KMS-11 (cell line): ENCODE measurements around the gene KCNH5.
"Not testable (repeated sequence)": the region's sequence is repeated elsewhere in the genome, so short reads cannot be mapped to it uniquely, and the experiment has no call there.

Experiments
- H2AFZ ChIP-seq: fragments of 200-600 bp; sonication (generic); 2 replicates; pipeline ENCODE4 v1.6.1; 2016; ENCODE audit warnings: antibody characterized with exemption, mixed run types, low read depth
- H3K27ac ChIP-seq: fragments of 200-600 bp; sonication (generic); 2 replicates; pipeline ENCODE4 v1.6.1; 2016; ENCODE audit warnings: mild to moderate bottlenecking, mixed run types
- H3K27me3 ChIP-seq: fragments of 200-600 bp; sonication (generic); 2 replicates; pipeline ENCODE4 v1.6.1; 2017; ENCODE audit warnings: mild to moderate bottlenecking, low read depth, mixed run types, moderate library complexity; ENCODE audit not compliant: insufficient read depth
- H3K36me3 ChIP-seq: fragments of 200-600 bp; sonication (generic); 2 replicates; pipeline ENCODE4 v1.6.1; 2017; ENCODE audit warnings: mild to moderate bottlenecking, mixed run types; ENCODE audit not compliant: insufficient read depth
- H3K4me1 ChIP-seq: fragments of 200-600 bp; sonication (generic); 2 replicates; pipeline ENCODE4 v1.6.1; 2016; ENCODE audit warnings: mild to moderate bottlenecking, low read depth, mixed run types; ENCODE audit not compliant: poor library complexity, severe bottlenecking
- H3K4me2 ChIP-seq: fragments of 200-600 bp; sonication (generic); 2 replicates; pipeline ENCODE4 v1.7.0; 2016; ENCODE audit warnings: mild to moderate bottlenecking, mixed run types
- H3K4me3 ChIP-seq: fragments of 200-600 bp; sonication (generic); IDR thresholded peaks from 2 replicates; pipeline ENCODE4 v1.6.1; 2017; ENCODE audit warnings: low read depth, low read length, mixed read lengths; ENCODE audit not compliant: insufficient read depth
- H3K79me2 ChIP-seq: fragments of 200-600 bp; sonication (generic); 2 replicates; pipeline ENCODE4 v1.6.1; 2016; ENCODE audit warnings: low read depth, mixed run types; ENCODE audit not compliant: insufficient read depth
- H3K9ac ChIP-seq: fragments of 200-600 bp; sonication (generic); 2 replicates; pipeline ENCODE4 v1.6.1; 2016; ENCODE audit warnings: mild to moderate bottlenecking, mixed run types
- H4K20me1 ChIP-seq: fragments of 200-600 bp; sonication (generic); 2 replicates; pipeline ENCODE4 v1.6.1; 2016; ENCODE audit warnings: mild to moderate bottlenecking, mixed run types; ENCODE audit not compliant: insufficient read depth
- TF ChIP-seq, protein P1 (sequence below): fragments of 200-600 bp; sonication (generic); conservative IDR thresholded peaks from 2 replicates; pipeline ENCODE4 v1.6.1; 2017; ENCODE audit warnings: low read depth, mild to moderate bottlenecking, antibody characterized with exemption, low read length, moderate library complexity, mixed read lengths

KCNH5 gene

DNA sequence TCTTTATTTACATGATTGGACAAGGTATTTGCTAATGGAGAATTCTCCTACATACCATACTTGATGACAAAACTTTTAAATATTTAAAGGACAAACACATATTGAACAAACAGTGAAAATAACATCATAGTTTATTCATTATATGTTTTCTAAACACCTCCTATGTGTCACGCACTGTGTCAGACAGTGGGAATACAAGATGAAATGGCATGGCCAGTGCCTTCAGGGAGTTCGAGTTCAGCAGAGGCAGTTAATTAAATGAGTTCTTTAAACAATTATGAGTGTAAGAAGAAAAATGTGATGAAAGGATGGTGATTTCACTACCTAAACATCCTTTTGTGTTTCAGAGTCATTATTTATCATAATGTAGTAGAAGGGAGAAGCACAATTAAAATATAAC, 159.8 kb downstream of the KCNH5 start:
- Histone ChIP-seq H3K27me3 (no peaks in the 10 kb centered on the region), H2AFZ (no peak overlapping the region), H3K4me3 (no peak overlapping the region), H3K4me1 (no peaks in the 10 kb centered on the region), H3K27ac (no peak overlapping the region), H3K9ac (no peak overlapping the region), H3K36me3 (no peaks in the 10 kb centered on the region), H3K79me2 (no peaks in the 10 kb centered on the region), H3K4me2 (no peak overlapping the region), H4K20me1 (no peaks in the 10 kb centered on the region)
- TF ChIP-seq, protein P1, sequence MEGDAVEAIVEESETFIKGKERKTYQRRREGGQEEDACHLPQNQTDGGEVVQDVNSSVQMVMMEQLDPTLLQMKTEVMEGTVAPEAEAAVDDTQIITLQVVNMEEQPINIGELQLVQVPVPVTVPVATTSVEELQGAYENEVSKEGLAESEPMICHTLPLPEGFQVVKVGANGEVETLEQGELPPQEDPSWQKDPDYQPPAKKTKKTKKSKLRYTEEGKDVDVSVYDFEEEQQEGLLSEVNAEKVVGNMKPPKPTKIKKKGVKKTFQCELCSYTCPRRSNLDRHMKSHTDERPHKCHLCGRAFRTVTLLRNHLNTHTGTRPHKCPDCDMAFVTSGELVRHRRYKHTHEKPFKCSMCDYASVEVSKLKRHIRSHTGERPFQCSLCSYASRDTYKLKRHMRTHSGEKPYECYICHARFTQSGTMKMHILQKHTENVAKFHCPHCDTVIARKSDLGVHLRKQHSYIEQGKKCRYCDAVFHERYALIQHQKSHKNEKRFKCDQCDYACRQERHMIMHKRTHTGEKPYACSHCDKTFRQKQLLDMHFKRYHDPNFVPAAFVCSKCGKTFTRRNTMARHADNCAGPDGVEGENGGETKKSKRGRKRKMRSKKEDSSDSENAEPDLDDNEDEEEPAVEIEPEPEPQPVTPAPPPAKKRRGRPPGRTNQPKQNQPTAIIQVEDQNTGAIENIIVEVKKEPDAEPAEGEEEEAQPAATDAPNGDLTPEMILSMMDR, result no peak

DNA sequence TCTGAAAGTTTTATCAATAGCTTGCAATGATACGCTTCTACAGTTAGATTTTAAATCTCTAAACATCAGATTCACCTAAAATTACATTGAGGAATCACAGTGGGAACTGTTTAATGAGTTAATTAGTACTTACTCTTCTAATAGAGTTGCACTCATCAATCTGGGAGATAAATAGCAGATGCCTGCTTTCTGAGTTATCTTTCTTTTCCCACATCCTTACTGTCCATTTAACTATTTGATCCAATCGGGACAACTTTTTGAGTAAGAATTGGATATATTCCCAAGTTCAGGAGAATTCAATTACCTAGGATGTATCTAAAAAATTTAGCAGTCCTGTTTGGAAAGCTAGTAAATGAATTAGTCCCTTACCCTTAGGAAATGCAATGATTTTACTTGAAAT, 162.3 kb downstream of the KCNH5 start:
- Histone ChIP-seq H3K27me3 (no peaks in the 10 kb centered on the region), H3K9ac (no peak overlapping the region), H2AFZ (no peak overlapping the region), H3K4me1 (no peaks in the 10 kb centered on the region), H3K4me2 (no peak overlapping the region), H3K36me3 (no peaks in the 10 kb centered on the region), H3K4me3 (no peak overlapping the region), H3K79me2 (no peaks in the 10 kb centered on the region), H4K20me1 (no peaks in the 10 kb centered on the region), H3K27ac (no peak overlapping the region)
- TF ChIP-seq, protein P1, result no peak

DNA sequence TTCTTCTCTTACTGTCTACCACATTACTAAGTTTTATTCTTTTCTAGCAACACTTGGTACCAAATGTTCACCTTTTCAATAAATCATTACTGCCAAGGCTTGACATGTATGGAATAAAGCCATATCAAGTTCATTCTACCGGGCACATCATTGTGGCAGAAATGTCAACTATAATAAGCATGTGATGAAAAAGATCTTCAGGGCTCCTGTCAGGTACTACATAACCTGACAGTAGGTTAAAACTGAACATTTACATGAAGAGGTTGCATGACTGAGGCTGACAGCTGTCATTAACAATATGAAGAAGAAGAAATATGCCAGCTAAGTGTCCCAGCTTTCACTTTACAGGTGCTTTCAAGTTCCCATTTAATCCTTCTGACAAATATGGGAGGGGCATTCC, 178.9 kb downstream of the KCNH5 start:
- TF ChIP-seq, protein P1, result no peak
- H2AFZ ChIP-seq, result no peak overlapping the region
- H3K4me3 ChIP-seq, result no peak overlapping the region
- no peak overlapping the region for H3K9ac ChIP-seq
- H4K20me1 ChIP-seq, result no peaks in the 10 kb centered on the region
- H3K4me1 ChIP-seq, result no peaks in the 10 kb centered on the region
- H3K4me2 ChIP-seq, result no peak overlapping the region
- no peak overlapping the region for H3K27ac ChIP-seq
- no peaks in the 10 kb centered on the region for H3K27me3 ChIP-seq
- H3K36me3 ChIP-seq, result no peaks in the 10 kb centered on the region
- no peaks in the 10 kb centered on the region for H3K79me2 ChIP-seq

DNA sequence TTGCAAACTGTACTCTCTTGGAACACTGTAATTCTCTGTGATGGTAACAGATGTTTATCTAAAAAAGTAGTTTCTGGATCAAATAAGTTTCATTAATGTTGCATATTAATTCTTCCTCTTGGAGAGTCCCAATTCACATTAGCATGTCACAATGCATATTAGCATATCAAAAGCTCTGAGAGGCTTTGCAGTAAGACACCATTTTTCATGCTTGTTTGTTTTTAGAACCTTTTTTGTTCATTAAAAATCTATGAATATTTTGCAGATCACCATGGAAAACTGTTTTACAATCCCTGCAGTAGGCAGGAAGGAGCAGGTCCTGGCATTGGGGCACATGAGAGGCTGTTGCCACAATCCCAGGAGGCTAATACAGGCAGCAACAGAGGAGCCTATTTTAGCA, 180.7 kb downstream of the KCNH5 start:
- TF ChIP-seq, protein P1, result no peak
- Histone ChIP-seq H3K27me3 (no peaks in the 10 kb centered on the region), H2AFZ (no peak overlapping the region), H3K4me1 (no peaks in the 10 kb centered on the region), H3K79me2 (no peaks in the 10 kb centered on the region), H4K20me1 (no peaks in the 10 kb centered on the region), H3K4me3 (no peak overlapping the region), H3K27ac (no peak overlapping the region), H3K36me3 (no peaks in the 10 kb centered on the region), H3K4me2 (no peak overlapping the region), H3K9ac (no peak overlapping the region)

DNA sequence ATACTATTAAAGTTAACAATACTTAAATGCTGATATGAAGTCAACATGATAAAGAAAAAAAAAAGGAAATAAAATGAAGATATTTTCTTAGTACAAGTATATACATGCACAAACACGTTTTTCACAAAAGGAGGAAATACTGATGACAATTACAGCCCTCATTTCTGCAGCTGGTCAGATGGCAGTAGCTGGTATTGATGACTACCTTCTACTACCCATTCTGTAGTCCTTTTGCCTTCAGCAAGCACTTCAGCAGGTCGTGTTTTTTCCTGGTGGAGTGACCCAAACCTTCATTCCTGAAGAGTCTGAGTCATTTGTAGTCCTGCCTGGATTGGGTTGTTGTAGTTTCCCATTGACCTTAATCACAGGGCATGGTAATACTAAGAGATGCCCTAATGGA, 187.2 kb downstream of the KCNH5 start:
- H3K4me3 ChIP-seq, H3K4me1 ChIP-seq, H3K27me3 ChIP-seq, H4K20me1 ChIP-seq, H3K79me2 ChIP-seq, H3K4me2 ChIP-seq, H3K36me3 ChIP-seq, H3K9ac ChIP-seq, H2AFZ ChIP-seq, H3K27ac ChIP-seq: not testable (repeated sequence)
